GM12878 (cell line): ENCODE results near the gene FAM89B.

Source experiments
- CTCF ChIP-seq, 3 experiments: IDR thresholded peaks in 2 of 3; conservative IDR thresholded peaks in 1 of 3; 2 replicates each; pipeline ENCODE4 v1.5.1; 2011; ENCODE audit warnings: low read depth in 3 of 3, low read length in 3 of 3, mild to moderate bottlenecking in 3 of 3, control low read depth in 2 of 3, moderate library complexity in 2 of 3, inconsistent platforms in 1 of 3, mixed read lengths in 1 of 3; ENCODE audit not compliant: control insufficient read depth in 2 of 3, insufficient read depth in 1 of 3; ENCODE audit errors: extremely low read depth in 1 of 3
- EZH2 ChIP-seq: IDR thresholded peaks from 2 replicates; pipeline ENCODE4 v1.6.1; 2012; ENCODE audit warnings: low read depth, mild to moderate bottlenecking, control low read depth, inconsistent platforms, low read length, borderline replicate concordance; ENCODE audit not compliant: control insufficient read depth
- FOXM1 ChIP-seq: IDR thresholded peaks from 2 replicates; pipeline ENCODE4 v1.6.1; 2012; ENCODE audit warnings: low read depth, mild to moderate bottlenecking, inconsistent platforms, low read length, moderate library complexity
- MAX ChIP-seq: IDR thresholded peaks from 2 replicates; pipeline ENCODE4 v1.6.1; 2012; ENCODE audit warnings: low read depth, low read length, improper control_type of control experiment
- POLR2AphosphoS5 ChIP-seq: IDR thresholded peaks from 2 replicates; pipeline ENCODE4 v1.6.1; 2011; ENCODE audit warnings: mild to moderate bottlenecking, low read length, inconsistent platforms
- SP1 ChIP-seq: IDR thresholded peaks from one replicate; pipeline ENCODE4 v1.6.1; 2011; ENCODE audit warnings: low read depth, low read length

GRCh38 chr11:65590240-65590738 lies 18.0 kb downstream of the FAM89B start:
- TF ChIP-seq MAX = no peak
- TF ChIP-seq FOXM1 = no peak
- TF ChIP-seq POLR2AphosphoS5 = no peak
- no peak for TF ChIP-seq SP1
- no peak for TF ChIP-seq CTCF (IDR thresholded peaks at IDR 0.05 in 2 of 3, conservative IDR thresholded peaks at IDR 0.05 in 1 of 3; ENCODE audit: control insufficient read depth in 2 of 3, extremely low read depth in 1 of 3, insufficient read depth in 1 of 3, low read depth in 3 of 3, low read length in 3 of 3)
- no peak for TF ChIP-seq EZH2
